Activated CD8-positive, alpha-beta T cell treated with anti-CD3 and anti-CD28 coated beads for 36 hours (primary cell): ENCODE measurements around the gene TUFT1. TPM values are rescaled to one million over a fixed set of nuclear protein-coding genes. Genes with fewer than 3 reads are reported as not detected.
A peak's percentile ranks its signal among the peaks of the same experiment; 100 is the strongest.

Experiments
- ATAC-seq: fragments of 200-7000 bp; cut with Tn5 transposase; one replicate; pipeline ENCODE4 v1.10.0; 2021; ENCODE audit warnings: mild to moderate bottlenecking, moderate library complexity
- CTCF ChIA-PET: fragments of 350-600 bp; sonication (Branson Sonifier 250); formaldehyde crosslinking; loops from one replicate; lab custom pipeline; 2021; ENCODE audit warnings: antibody characterized with exemption; lab: Charles Lee
- POLR2A ChIA-PET: fragments of 350-600 bp; sonication (Branson Sonifier 250); formaldehyde crosslinking; loops from one replicate; lab custom pipeline; 2021; ENCODE audit warnings: antibody characterized with exemption; lab: Charles Lee
- DNase-seq: peaks from one replicate; pipeline ENCODE4 v3.0.0-alpha.2; 2020
- H3K27ac Mint-ChIP-seq: one replicate; pipeline ENCODE4 v1.8.0; 2021; ENCODE audit warnings: mild to moderate bottlenecking, mixed read lengths
- H3K27me3 Mint-ChIP-seq: one replicate; pipeline ENCODE4 v1.8.0; 2021; ENCODE audit warnings: mixed read lengths
- H3K36me3 Mint-ChIP-seq: one replicate; pipeline ENCODE4 v1.8.0; 2021; ENCODE audit warnings: low read depth, mixed read lengths
- H3K4me1 Mint-ChIP-seq: one replicate; pipeline ENCODE4 v1.8.0; 2021; ENCODE audit warnings: low read depth, mixed read lengths
- H3K4me3 Mint-ChIP-seq: one replicate; pipeline ENCODE4 v1.8.0; 2021; ENCODE audit warnings: mild to moderate bottlenecking, moderate library complexity, mixed read lengths
- H3K9me3 Mint-ChIP-seq: one replicate; pipeline ENCODE4 v1.8.0; 2021; ENCODE audit warnings: mixed read lengths
- intact Hi-C: fragments of 100-400 bp; cut with micrococcal nuclease; formaldehyde crosslinking; loops from one replicate; pipeline ENCODE4 v1.10.0; 2022
- total RNA-seq, 2 experiments: library from RNA; stranded (reverse); gene quantifications; one replicate each; pipeline ENCODE4 v1.2.3, GENCODE V29; 2021
- TF ChIP-seq, protein P1 (sequence below): fragments of 200-600 bp; IDR thresholded peaks from one replicate; pipeline ENCODE4 v1.8.0; 2022; ENCODE audit warnings: antibody characterized with exemption, mild to moderate bottlenecking

The TUFT1 gene
- total RNA-seq, 2 experiments from 2014 or later = 1.0 to 1.5 TPM

DNA sequence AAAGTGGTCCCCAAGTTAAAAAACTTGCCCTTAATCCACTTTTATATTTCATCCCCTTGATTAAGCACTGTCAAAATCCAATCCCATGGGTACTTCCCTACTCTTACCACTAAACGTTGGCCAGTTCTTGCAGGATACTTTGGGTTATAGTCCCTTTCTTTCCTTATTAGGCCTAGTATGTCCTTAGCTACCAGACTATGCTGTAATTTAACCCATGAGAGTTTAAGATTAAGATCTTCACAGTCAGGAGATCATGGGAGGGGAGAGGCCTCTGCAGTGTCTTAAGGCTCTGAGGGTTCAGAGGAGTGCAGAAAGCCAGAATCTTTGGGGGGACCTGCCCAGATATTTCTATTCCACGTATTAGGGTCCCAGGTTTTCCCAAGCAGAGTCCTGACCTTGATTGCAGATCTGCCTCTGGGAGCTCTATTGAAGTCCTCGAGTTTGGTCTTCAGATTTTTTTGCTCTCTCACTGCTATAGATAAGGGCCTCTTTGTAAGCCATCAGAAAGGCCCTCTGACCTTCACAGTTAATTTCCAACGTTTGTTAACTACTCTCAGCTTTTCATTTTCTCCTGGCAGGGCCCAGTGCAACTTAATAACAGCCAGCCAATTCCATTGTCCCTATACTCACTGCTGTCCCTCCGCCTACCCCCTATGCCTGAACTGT, 37.9 kb upstream of the TUFT1 start:
- ATAC-seq = no peak
- Mint-ChIP-seq H3K27me3 (no peaks in the 10 kb centered on the region), H3K36me3 (no peaks in the 10 kb centered on the region), H3K4me1 (peaks cover 2% of the 10 kb centered on the region), H3K27ac (no peak overlapping the region), H3K9me3 (no peaks in the 10 kb centered on the region), H3K4me3 (no peak overlapping the region)
- ChIA-PET POLR2A (no interaction called here), CTCF (interaction anchor here (0.9 kb wide), 1 partner anchor 25 kb away, joined by 3 read pairs; no protein-coding TSS in a partner anchor)
- TF ChIP-seq, protein P1, sequence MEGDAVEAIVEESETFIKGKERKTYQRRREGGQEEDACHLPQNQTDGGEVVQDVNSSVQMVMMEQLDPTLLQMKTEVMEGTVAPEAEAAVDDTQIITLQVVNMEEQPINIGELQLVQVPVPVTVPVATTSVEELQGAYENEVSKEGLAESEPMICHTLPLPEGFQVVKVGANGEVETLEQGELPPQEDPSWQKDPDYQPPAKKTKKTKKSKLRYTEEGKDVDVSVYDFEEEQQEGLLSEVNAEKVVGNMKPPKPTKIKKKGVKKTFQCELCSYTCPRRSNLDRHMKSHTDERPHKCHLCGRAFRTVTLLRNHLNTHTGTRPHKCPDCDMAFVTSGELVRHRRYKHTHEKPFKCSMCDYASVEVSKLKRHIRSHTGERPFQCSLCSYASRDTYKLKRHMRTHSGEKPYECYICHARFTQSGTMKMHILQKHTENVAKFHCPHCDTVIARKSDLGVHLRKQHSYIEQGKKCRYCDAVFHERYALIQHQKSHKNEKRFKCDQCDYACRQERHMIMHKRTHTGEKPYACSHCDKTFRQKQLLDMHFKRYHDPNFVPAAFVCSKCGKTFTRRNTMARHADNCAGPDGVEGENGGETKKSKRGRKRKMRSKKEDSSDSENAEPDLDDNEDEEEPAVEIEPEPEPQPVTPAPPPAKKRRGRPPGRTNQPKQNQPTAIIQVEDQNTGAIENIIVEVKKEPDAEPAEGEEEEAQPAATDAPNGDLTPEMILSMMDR = no peak
- no peak for DNase-seq
- intact Hi-C loops = no loop called here

DNA sequence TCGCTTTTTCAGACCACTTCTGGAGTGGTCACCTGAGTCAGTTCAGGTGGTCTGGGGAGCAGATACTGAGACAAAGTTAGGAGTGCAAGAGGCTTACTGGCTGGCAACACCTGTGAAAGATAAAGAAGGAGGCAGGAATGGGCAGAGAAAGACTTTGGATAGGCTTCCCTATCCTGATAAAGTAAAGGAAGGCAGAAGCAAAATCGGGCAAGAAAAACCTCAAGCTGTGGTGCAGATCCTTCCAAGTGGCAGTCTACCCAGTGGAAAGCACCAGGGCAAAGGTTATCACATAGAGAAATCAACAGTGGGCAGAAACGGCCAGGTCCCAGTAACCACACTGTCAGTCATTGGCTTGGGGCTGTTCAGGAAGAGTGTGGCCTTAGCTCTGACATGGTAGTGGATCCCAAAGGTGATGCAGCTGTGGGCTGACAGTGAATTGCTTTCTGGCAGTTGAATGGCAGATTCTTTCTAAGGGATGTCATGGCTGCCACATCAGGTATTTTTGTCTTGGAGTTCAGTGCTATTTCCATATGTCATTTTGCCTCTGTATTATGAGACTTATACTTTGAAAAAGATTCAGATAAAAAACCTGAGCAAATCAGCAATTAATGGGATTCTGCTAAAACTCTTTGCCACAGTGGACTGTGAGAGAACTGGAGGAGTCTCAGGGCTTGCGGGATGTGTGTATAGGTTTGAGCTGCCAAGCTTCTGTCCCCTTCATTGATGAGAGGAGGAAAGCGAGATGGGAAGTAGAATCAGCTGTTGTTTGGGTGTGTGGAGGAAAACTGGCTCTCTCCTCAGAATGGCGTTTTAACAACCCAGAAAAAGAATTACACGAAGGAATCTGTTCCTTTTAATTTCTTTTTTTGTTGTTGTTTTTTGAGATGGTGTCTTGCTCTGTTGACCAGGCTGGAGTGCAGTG, 37.0 kb upstream of the TUFT1 start:
- ChIA-PET POLR2A (no interaction called here), CTCF (interaction anchor here (0.9 kb wide), 1 partner anchor 24 kb away, joined by 3 read pairs; no protein-coding TSS in a partner anchor)
- intact Hi-C loops = no loop called here

DNA sequence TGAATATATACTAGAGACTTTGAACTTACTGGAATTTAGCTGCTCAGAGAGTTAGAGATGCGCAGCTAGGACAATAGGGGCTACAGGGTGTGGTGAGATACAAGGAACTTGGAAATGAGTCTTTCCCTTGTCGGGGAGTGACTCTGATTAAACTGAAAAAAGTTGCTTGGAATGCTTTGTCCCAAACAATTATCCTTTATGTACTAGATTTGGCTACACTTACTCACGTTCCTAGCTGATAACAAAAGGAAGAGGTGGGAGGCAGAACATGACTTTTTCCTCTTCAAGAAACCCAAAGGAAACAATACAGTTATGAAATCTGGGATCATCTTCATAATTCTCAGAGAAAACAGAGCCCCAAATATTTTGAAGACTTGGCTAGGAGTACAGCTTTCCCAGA, 35.9 kb upstream of the TUFT1 start:
- ATAC-seq = no peak
- POLR2A ChIA-PET = interaction anchor here (0.6 kb wide), 1 partner anchor 371 kb away, joined by 3 read pairs; no protein-coding TSS in a partner anchor
- Mint-ChIP-seq H3K36me3 (no peaks in the 10 kb centered on the region), H3K9me3 (no peaks in the 10 kb centered on the region), H3K4me1 (peaks cover 2% of the 10 kb centered on the region), H3K27me3 (no peaks in the 10 kb centered on the region), H3K27ac (no peak overlapping the region), H3K4me3 (no peak overlapping the region)
- TF ChIP-seq, protein P1 = no peak
- no peak for DNase-seq
- CTCF ChIA-PET = interaction anchor here (0.8 kb wide), 1 partner anchor 90 kb away, joined by 4 read pairs; no protein-coding TSS in a partner anchor
- intact Hi-C loops = no loop called here

More for the DNA sequence above, 37.0 kb upstream of the TUFT1 start:
- TF ChIP-seq, protein P1 = no peak
- no peak overlapping the region for H3K27ac Mint-ChIP-seq
- DNase-seq (no peak), ATAC-seq (peak; percentile 55)
- H3K27me3 Mint-ChIP-seq = no peaks in the 10 kb centered on the region
- H3K4me1 Mint-ChIP-seq = peaks cover 2% of the 10 kb centered on the region
- no peaks in the 10 kb centered on the region for H3K9me3 Mint-ChIP-seq
- no peaks in the 10 kb centered on the region for H3K36me3 Mint-ChIP-seq
- no peak overlapping the region for H3K4me3 Mint-ChIP-seq

DNA sequence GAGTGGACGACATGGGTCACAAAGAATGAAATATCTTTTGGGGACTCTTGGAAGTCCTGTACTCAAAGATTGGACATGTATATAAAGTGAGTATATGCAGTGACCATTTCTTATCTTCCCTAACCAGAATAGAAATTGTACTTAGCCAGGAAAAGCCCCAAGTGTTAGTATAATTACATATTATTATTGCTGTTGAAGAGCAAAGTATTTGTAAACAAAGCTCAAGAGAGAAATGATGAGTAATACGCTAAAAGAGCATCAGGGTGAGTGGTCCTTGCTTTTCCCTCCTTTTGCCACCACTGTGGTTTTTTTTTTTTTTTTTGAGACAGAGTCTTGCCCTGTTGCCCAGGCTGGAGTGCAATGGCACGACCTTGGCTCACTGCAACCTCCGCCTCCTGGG, 35.4 kb upstream of the TUFT1 start:
- no peak overlapping the region for H3K27ac Mint-ChIP-seq
- no peaks in the 10 kb centered on the region for H3K36me3 Mint-ChIP-seq
- H3K27me3 Mint-ChIP-seq = no peaks in the 10 kb centered on the region
- H3K4me1 Mint-ChIP-seq = peaks cover 2% of the 10 kb centered on the region
- H3K9me3 Mint-ChIP-seq = no peaks in the 10 kb centered on the region
- ChIA-PET POLR2A (interaction anchor here (0.6 kb wide), 1 partner anchor 370 kb away, joined by 3 read pairs; no protein-coding TSS in a partner anchor), CTCF (interaction anchor here (0.8 kb wide), 1 partner anchor 89 kb away, joined by 4 read pairs; no protein-coding TSS in a partner anchor)
- no peak for DNase-seq
- no peak for ATAC-seq
- intact Hi-C loops = no loop called here
- no peak overlapping the region for H3K4me3 Mint-ChIP-seq
- TF ChIP-seq, protein P1 = no peak
